Stimulated activated CD8-positive, alpha-beta memory T cell treated with anti-CD3 and anti-CD28 coated beads, Interleukin-12 subunit alpha, Interleukin-12 subunit beta, amount 100 ng/mL, for 1 hour (primary cell): ENCODE results near the gene REV1.

Experiments used
- DNase-seq: peaks from one replicate; pipeline ENCODE4 v3.0.0-alpha.2; 2020; ENCODE audit warnings: low read depth

The REV1 gene

DNA sequence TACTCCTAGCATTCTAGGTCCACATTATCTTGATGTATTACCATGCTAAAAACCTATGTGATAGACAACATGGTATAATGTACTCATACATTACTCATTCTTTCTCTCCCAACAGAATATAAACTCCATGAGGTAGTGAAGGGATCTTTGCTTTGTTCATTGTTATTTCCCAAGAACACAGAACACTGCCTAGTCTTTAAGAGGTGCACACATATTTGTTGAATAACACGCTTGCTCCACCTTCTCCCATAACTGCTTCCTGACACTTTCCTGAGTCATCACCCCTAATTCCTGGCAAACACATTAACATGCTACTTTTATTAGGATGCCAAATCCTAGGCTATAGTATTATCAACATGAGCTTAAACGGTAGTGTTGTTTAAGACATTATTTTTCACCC, 41.3 kb downstream of the REV1 start:
- DNase-seq: no peak

DNA sequence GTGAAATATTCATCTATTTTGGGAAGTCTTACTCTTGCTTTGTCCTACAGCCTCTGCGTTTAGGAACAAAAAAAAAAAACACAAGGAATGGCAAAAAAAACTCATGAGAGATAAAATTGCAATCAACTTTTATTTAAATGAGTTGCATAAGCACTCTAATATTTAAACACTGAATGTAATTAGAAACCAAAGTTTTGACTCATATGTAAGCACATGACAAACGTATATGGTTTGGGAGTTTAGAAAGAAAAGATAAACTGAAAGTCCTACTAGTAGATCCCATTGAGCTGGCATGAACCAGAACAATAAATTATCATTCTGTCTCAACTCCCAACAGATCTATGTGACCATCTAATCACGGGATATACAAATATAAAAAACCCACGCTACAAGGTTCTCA, 44.8 kb downstream of the REV1 start:
- no peak for DNase-seq

DNA sequence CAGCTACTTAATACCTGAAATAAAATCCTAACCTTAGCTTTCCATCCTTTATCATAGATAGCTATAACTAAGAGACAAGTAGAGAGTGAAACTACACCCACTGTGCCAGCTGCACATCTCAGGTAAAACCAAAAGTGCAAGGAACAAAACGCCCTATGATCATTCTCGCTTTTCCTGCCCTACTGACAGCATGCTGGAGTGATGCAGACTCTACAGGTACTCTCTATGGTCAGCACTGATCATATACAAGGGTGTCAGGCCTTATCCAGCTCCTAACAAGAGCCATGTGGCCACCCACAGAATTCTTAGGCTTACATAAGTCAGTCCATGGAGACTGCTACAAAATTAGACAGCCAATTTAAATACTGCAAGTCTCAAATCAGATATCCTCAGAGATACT, 45.6 kb downstream of the REV1 start:
- no peak for DNase-seq

DNA sequence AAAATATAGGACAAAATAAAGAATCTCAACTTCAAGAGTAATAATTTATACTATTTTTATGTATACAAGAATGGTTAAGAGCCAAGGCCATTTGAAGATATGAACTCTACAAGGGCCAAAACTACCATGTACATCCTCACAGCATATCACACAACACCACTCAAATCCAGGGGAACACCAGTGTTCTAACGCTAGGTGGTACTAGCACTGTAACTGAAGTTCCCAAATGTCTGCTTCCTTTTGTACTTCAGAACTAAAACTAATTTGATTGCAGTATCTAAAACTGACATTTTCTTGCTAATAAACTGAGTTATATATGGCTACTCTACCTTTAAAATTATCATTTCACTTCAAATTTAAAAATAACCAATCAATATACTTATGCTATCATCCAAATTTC, 47.0 kb downstream of the REV1 start:
- DNase-seq: no peak

DNA sequence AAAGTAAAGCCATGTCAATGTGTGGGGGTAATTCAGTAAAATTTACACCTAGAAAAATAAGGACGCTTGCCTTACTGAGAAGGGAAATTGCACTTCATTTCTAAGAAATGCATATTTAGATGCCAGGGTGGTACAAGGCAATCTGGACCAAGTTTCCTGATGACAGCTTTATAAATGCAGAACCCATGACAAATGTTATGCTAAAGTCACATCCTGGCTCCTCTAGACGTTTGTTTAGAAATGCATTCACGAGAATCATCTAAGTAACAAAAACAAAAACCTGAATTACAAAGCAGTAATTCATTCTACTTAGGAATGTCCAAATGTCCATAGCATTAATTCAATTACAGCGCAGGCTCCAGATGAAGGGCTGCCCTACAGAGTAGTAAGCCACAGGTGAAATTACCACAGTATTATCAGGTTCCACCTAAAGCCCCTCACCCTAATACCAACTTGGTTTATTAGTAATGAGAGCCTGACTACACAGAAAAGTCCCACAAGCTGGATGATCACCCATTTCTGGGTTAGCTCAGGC, 49.8 kb downstream of the REV1 start:
- no peak for DNase-seq

DNA sequence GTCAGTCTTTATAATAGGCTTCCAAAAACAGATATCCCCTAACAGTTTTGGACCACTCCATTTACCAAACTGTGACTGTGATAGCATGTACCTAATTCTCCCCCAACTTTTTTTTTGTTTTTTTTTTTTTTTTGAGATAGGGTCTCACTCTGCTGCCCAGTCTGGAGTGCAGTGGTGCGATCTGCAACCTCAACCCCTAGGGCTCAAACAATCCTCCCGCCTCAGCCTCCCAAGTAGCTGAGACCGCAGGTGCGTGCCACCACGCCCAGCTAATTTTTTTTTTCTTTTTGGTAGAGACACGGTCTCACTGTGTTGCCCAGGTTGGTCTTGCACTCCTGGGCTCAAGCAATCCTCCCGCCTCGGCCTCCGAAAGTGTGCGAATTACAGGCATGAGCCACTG, 52.9 kb downstream of the REV1 start:
- DNase-seq: no peak

DNA sequence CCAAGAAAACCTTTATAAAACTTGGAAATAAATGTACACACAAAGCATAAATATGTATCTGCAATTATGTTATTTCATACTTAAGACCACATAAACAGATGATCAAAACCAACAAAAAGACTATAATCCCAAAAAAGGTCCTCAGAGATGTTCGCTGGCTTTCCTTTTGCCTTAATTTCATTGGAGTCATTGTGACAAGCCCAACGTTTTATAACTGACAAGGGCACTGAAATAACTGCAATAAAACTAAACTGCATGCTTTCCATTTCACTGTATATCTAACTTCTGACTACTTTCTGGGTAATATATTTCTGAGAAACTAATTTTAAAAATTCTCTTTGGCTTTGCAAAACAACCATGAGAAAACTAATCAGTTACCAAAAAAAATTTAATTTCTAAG, 56.5 kb downstream of the REV1 start:
- DNase-seq: no peak

DNA sequence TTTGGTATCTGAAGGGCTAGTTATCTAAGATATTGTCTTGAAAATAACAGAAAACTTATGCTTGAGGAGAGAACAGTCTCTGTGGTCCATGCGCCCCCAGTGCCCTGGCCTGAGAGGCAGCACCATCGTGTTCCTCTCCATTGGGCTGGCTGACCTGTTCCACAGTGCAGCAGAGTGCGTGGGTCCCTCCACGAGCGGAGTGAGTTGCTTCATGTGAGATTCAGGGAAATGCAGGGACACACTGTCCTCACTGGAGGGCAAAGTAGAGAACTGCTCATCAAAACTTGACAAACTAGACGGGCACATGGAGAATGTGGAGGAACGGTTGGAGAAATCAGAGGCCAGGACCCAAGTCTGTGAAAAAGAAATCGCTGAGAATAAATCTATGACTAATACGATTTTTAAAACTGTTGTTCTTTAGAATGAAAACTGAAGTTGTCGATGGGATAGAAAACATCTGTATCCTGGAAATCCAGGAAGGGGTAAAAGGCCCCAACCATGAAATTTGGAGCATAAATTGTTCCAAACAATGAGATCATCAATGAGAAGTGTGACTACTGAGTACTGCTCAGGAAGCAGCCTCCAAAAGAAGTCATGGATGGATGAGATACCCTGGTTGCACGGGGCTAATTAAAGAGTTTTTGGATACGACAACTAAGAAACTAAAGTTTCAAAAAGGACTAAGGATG, 58.1 kb downstream of the REV1 start:
- no peak for DNase-seq

DNA sequence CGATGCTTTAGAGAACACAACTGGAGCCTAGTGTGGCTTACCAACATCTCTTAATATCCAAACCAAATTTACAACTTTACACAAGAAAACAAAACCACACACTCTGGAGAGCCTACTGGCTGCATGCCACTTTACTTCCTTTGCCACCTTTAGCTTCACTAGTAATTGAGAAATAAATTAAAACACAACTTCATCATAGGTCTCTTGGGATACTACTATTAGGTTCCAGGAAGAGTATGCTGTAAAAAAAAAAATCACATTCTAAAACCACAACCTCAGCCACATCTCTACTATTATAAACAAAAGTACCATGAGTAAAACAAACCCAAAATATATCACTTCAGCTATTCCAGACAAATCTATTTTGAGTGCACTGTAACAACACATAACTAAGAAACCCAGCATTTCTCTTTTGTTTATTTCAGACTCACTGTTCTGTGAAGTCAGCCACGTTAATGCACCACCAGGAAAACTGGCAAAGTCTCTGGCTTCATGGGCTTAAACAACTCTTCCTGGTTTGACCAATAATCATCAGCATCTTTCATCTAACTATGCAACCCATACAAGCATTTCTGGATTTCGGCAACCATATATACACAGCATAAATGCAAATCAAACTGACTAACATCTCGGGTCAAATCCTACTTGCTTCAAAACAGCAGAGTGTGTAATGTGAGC, 59.1 kb downstream of the REV1 start:
- no peak for DNase-seq

DNA sequence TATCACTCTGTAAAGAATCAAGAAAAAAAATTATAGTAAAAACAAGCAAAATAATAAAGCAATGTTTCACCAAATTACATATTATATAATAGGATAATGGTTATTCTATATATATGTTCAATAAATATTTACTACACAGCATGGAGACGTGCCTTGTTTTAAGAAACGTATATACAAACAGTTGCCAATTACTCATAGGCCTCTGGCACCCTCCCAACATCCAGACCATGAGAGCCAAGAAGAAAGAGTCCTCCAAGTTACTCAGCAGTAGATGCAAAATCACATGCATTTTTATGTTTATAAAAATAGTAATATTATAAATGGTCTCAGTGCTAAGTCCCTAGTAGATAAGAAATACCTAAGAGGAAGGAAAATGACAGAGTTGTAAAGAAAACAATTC, 64.8 kb downstream of the REV1 start:
- DNase-seq: no peak

DNA sequence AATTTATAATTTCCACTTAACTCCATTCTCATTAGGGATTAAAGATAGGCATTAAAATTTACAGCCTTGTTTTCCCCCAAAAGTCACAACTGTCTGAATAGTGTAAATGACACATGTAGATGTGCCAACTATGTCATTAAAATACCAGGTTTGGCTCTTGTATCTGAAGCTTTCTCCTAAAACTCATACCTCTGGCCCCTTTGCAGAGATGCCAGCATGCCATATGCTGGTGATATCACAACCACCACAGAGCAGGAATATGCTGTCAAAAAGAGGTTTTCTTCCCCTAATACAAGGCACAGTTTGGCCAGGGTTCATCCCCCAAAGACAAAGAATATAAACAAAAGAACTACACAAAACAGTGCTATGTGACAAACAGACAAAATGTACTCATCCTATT, 65.4 kb downstream of the REV1 start:
- DNase-seq: no peak

DNA sequence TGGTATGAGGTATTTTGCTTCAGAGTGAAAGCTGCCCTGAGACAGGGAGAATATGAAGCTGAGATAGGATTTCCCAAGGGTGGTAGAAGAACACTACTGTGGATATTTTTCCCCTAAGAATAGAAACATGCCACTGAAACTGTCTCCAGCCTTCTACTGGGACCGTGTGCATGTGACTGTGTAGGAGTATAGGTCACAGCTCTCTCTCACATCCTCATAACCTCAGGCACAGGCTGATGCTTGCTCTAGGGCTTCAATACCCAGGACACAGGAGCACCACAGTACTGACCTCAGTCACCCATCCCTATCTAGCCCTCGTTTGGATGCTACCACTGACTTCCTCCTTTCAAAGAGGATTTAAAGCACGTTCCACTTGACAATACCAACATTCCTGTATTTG, 67.2 kb downstream of the REV1 start:
- DNase-seq: no peak

DNA sequence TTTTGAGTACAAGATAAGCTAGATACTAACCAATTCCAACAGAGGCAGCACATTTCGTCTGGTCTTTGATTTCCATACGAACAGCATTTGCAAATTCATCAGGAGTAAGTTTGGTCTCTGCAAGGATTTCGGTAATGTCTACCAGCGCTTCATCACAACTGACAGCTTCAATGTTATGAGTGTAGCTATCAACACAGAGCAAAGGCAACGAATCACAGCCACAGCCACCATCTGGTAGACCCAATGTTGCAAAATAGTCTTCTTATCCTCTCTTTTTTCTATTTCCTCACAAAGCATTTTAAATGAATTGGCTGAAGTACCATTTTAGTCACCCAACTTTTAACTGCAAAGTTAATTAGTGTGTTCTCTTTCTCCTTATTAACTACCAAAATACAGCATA, 68.3 kb downstream of the REV1 start:
- DNase-seq: no peak

DNA sequence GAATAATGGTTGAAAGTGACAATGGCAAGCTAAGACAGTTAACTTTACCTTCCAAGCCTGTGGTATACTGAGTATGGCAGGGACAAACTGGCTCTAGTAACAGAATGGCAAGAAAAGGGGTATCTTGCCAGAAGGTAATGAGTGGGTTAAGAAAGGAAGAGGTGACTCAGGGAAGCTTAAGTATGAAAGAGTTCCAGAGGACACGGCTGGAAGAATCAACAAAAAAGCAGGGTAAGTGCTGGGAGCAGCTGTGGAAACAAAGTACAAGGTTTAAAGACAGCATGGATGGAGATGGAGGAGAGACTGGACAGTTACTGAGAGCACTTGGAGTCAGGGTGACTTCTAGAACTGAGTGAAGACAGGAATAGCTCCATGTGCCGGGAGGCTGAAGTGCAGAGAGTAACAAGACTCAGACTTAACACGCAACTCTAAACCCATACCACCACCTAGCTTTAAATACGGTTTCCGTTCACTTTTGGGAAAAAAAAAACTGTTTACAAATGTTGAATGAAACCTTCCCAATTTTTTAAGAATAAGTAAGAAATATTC, 69.0 kb downstream of the REV1 start:
- no peak for DNase-seq

DNA sequence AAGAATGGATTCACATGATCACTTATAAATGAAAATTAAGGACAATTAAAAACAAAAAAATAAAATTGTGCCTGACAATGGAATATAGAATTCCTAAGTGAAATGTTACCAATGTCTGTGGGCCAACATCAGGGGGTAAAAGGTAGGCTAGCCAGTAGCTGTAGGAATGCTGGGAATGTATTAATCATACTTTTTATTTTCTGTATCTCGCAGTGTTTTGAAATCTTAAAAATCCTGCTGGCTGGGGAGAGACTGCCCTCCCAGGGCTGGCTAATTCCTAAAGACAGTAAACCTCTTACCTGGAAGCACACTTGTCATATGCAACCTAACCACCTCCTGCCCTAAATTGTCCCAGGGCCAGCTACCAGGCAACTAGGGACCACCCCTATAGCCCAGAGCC, 69.8 kb downstream of the REV1 start:
- DNase-seq: no peak

DNA sequence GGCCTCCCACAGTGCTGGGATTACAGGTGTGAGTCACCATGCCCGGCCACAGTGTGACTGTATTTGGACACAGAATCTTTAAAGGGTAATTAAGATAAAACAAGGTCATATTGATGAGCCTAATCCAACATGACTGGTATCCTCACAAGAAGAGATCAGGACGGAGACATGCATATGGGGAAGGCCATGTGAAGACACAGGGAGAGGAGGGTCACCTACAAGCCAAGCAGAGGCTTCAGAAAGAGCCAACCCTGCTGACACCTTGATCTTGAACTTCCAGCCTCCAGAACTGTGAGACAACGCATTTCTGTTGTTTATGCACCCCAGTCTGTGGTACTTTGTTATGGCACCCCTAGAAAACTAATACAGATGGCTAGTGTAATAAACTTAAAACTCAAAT, 72.4 kb downstream of the REV1 start:
- no peak for DNase-seq

DNA sequence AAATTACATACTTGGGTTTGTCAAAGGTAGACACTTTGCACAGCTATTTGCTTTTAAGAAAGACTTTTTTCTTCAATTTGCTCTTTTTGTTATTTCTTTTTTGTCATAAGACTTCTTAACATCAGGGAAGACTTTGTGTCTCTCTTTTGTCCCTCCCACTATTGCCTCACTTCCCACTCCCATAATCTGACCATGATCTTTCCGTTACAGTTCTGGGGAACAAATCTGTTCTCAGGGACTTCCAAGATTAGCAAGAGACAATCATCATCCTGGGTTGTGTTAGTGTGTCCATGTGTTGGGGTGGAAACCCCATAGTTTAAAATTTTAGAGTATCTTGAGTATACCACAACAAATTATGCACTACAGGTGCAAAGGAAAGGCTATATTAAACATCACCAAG, 75.3 kb downstream of the REV1 start:
- DNase-seq: no peak

DNA sequence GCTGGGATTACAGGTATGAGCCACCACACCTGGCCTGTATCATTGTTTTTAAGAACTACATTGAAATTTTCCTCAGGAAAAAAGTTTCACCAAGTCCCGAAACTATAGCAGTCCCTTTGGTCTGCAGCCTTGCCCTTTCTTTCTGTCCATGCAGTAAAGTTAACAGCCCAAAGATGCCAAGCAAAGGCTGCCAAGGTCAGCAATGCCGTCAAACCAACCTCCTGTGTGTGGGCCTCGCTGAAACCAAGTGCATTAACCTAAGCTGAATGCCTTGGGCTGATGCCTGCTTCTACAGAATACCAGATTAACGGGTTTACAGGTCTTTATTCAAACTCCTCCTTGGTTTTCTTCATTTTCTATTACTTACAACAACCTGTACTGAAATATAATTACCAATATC, 79.5 kb downstream of the REV1 start:
- DNase-seq: no peak

DNA sequence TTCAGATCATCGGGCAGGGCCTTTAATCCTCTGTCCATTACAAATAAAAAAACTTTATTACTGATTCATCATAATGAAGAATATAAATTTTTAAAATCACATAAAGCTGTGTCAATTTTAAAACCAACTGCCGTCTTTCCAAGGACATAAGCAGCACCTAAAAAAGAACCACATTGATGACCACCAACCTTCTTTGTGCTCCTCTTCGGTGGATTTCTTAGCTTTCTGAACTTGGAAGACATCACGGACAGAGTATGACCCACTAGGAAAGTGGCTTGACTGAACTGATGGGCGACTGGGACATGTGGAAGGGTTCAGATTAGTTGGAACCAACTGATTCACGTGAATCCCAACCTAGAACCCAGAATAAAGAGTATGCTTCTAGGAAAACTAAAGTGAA, 83.7 kb downstream of the REV1 start:
- DNase-seq: no peak

DNA sequence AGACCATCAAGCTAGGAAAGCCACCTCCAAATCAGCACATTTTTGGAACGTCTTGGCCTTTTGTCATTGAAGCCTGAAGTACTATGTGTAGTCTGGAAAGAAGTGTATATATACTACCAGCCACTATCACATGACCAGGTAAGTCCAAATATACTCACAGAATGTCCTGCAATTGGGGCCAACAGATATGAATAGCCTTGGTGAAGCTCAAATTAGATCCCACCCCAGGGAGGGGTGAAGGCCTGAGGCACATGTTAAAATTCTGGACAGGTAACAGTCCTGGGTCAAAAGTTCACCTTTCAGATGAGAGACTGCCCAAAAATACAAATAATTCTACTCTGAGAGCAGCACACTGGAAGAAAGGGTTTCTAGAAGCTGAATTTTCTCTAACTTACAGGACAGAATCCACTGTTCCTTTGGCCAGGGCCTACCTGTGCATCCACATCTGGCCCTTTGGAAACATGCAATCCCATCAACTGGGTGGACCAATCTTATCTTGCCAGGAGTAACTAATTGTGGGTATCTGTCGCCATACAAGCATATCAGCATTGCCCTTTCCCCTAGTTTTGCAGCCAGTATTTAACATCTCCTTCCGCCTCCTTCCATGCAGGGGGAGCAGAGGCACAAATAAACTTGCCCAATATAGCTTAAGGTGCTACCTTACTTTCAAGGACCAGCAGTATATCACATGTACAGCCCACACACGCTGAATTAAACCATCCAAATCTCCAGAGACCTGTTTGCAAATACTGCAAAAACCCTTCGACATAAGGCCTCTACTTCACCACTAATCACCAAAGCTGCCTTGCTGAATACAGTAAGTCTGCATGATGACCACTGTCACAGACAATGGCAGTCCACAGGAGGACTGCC, 84.8 kb downstream of the REV1 start:
- DNase-seq: no peak

DNA sequence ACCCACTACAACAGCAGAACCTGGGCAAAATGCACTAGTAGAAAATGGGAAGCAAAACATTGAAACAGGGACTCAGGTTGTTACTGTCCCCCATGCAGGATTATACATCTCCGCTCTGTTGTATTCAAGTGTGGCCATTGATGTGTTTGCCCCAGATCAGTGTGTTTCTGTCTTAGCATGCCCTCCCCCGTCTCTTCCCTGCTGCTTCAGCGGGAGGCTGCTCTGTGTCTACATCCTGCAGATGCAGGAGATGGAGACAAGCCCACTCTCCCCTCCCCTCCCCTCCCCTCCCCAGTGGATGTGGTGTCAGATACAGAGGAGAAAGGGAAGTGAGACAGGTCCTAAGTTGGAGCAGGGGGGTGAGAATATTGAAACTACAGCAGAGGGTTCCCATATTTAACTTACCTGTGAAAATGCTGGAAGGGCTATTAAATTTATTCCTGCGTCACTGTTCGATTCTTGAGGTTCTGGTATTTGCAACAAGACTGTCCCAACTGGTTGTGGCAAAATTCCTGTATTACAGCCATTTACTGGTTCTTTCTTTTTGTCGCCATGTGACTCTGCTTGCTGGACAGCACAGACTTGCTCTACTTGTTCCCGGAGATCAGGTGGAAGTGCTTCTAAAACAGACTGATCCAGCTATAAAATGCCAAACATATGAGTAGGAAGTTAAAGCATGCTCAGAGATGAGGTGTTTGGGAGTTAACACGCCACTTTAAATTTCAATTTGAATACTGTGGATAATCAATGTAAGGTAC, 85.6 kb downstream of the REV1 start:
- DNase-seq: no peak

DNA sequence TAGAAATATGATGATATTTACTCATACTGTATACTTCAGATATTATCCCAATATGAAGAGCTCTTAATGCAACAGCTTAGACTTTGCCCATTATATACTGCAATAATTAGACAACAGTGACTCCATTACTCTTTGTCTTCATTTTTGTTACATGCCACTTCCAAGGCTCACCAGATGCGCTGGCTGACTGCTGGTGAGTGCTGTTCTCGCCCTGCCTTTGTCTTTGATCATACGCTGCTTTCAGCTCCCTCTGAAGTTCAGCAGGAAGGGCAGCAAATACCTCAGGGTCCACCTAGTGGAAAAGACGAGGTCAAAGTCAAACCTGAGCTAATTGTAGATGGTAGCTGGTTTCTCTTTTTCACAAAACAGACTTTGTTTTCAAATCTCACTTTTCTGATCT, 86.3 kb downstream of the REV1 start:
- DNase-seq: no peak
